GM12878 (cell line): ENCODE results near the gene ADAMTS6. TPM values are rescaled to one million over a fixed set of nuclear protein-coding genes. Genes with fewer than 3 reads are reported as not detected.

Experiments
- ATAC-seq: fragments of 200-7000 bp; cut with Tn5 transposase; 3 replicates; pipeline ENCODE4 v1.9.1; 2020; ENCODE audit warnings: mild to moderate bottlenecking, moderate library complexity
- BruUV-seq: library from RNA; stranded (reverse); fragments of 400-500 nt; replicated peaks from 2 replicates; lab custom pipeline; 2021; lab: Mats Ljungman, UMichigan
- CTCF ChIA-PET: fragments of 300-600 bp; sonication (Branson Sonifier 250); formaldehyde crosslinking; extraction: SDS; loops from one replicate; lab custom pipeline; 2021; ENCODE audit warnings: inconsistent platforms; lab: Yijun Ruan, JAX
- POLR2A ChIA-PET: fragments of 350-600 bp; formaldehyde crosslinking; extraction: SDS; loops from one replicate; lab custom pipeline; 2021; ENCODE audit warnings: inconsistent platforms; lab: Charles Lee
- RAD21 ChIA-PET: fragments of 300-600 bp; sonication (Branson Sonifier 250); formaldehyde crosslinking; loops from one replicate; lab custom pipeline; 2023; ENCODE audit warnings: antibody characterized with exemption; ENCODE audit not compliant: unreplicated experiment; lab: Charles Lee
- SMC1A ChIA-PET: fragments of 300-600 bp; sonication (Branson Sonifier 250); formaldehyde crosslinking; loops from one replicate; lab custom pipeline; 2023; ENCODE audit not compliant: unreplicated experiment, uncharacterized antibody; lab: Charles Lee
- DNase-seq: peaks from one replicate; pipeline ENCODE4 v3.0.0-alpha.2; 2011; ENCODE audit warnings: low read depth, low spot score
- FAIRE-seq: peaks from 3 replicates; lab custom pipeline; 2011; peaks lifted over from hg19 to GRCh38; lab: Jason Lieb, UNC
- H2AFZ ChIP-seq: 2 replicates; pipeline ENCODE4 v1.6.0; 2011; ENCODE audit warnings: low read depth, low read length, control low read depth; ENCODE audit not compliant: control insufficient read depth
- H3K27ac ChIP-seq: 2 replicates; pipeline ENCODE4 v1.5.1; 2011; ENCODE audit warnings: control low read depth; ENCODE audit not compliant: control insufficient read depth, insufficient read depth
- H3K27me3 ChIP-seq, 2 experiments: replicated peaks in 1 of 2; 2 replicates each; pipeline versions ENCODE4 v1.6.0 to v1.6.1; 2011; ENCODE audit warnings: low read length in 1 of 2; ENCODE audit not compliant: control insufficient read depth in 2 of 2, insufficient read depth in 2 of 2
- H3K36me3 ChIP-seq, 2 experiments: 2 replicates each; pipeline ENCODE4 v1.5.1; 2011; ENCODE audit warnings: low read length in 1 of 2; ENCODE audit not compliant: control insufficient read depth in 2 of 2, insufficient read depth in 2 of 2
- H3K4me1 ChIP-seq: 2 replicates; pipeline ENCODE4 v1.6.1; 2011; ENCODE audit warnings: mild to moderate bottlenecking, low read length, moderate library complexity, mixed read lengths; ENCODE audit not compliant: control insufficient read depth, insufficient read depth
- H3K4me2 ChIP-seq: 2 replicates; pipeline ENCODE4 v1.6.0; 2011; ENCODE audit warnings: control low read depth; ENCODE audit not compliant: control insufficient read depth, insufficient read depth
- H3K4me3 ChIP-seq: fragments of 200-600 bp; sonication (generic); 2 replicates; pipeline ENCODE4 v1.5.1; 2016
- H3K79me2 ChIP-seq: 2 replicates; pipeline ENCODE4 v1.6.0; 2011; ENCODE audit warnings: low read length; ENCODE audit not compliant: control insufficient read depth, insufficient read depth
- H3K9ac ChIP-seq: 2 replicates; pipeline ENCODE4 v1.8.0; 2011; ENCODE audit warnings: low read length, control low read depth, mixed read lengths; ENCODE audit not compliant: control insufficient read depth, insufficient read depth
- H3K9me3 ChIP-seq: replicated peaks from 3 replicates; pipeline ENCODE4 v1.5.1; 2011; ENCODE audit warnings: mild to moderate bottlenecking, low read length; ENCODE audit not compliant: control insufficient read depth, insufficient read depth
- H4K20me1 ChIP-seq: 2 replicates; pipeline ENCODE4 v1.6.0; 2011; ENCODE audit not compliant: control insufficient read depth, insufficient read depth
- ATF7 ChIP-seq: fragments of 450-650 bp; IDR thresholded peaks from 2 replicates; pipeline ENCODE4 v1.6.1; 2016; ENCODE audit warnings: low read depth, mild to moderate bottlenecking
- CREB1 ChIP-seq: IDR thresholded peaks from 2 replicates; pipeline ENCODE4 v1.6.1; 2012; ENCODE audit warnings: low read depth, mild to moderate bottlenecking, inconsistent platforms
- ETV6 ChIP-seq, 2 experiments: fragments of 450-650 bp in 1 of 2; IDR thresholded peaks in 1 of 2; conservative IDR thresholded peaks in 1 of 2; 2 replicates each; pipeline ENCODE4 v1.6.1; 2014; ENCODE audit warnings: antibody characterized with exemption in 1 of 2, borderline replicate concordance in 1 of 2, low read depth in 1 of 2, mild to moderate bottlenecking in 1 of 2, moderate library complexity in 1 of 2
- IKZF2 ChIP-seq, 2 experiments: fragments of 450-650 bp; IDR thresholded peaks; 2 replicates each; pipeline ENCODE4 v1.6.1; 2017; ENCODE audit warnings: mild to moderate bottlenecking in 2 of 2, moderate library complexity in 2 of 2
- POLR2AphosphoS5 ChIP-seq: IDR thresholded peaks from 2 replicates; pipeline ENCODE4 v1.6.1; 2011; ENCODE audit warnings: mild to moderate bottlenecking, low read length, inconsistent platforms
- RB1 ChIP-seq: fragments of 450-650 bp; formaldehyde crosslinking; IDR thresholded peaks from 2 replicates; pipeline ENCODE4 v1.6.1; 2017; ENCODE audit warnings: mild to moderate bottlenecking, borderline replicate concordance
- SMARCA5 ChIP-seq: fragments of 450-650 bp; IDR thresholded peaks from 2 replicates; pipeline ENCODE4 v1.6.1; 2017; ENCODE audit warnings: mild to moderate bottlenecking
- SUZ12 ChIP-seq: fragments of 200-600 bp; sonication (generic); IDR thresholded peaks from one replicate; pipeline ENCODE4 v1.6.1; 2018; ENCODE audit warnings: antibody characterized with exemption, mild to moderate bottlenecking; ENCODE audit not compliant: unreplicated experiment
- ZBED1 ChIP-seq: IDR thresholded peaks from 2 replicates; pipeline ENCODE4 v1.6.1; 2016; ENCODE audit warnings: borderline replicate concordance
- ZNF274 ChIP-seq: IDR thresholded peaks from one replicate; pipeline ENCODE4 v1.8.0; 2011; ENCODE audit not compliant: insufficient read length, insufficient read depth
- WGBS: methylation state at CpG from one replicate; pipeline ENCODE4 v1.1.6; 2016; ENCODE audit warnings: low lambda C conversion rate; ENCODE audit not compliant: insufficient replicate concordance, insufficient coverage; ENCODE audit errors: missing lambda C conversion rate; 5-methylcytosine and 5-hydroxymethylcytosine counted together
- in situ Hi-C: fragments of 300-500 bp; cut with MboI; formaldehyde crosslinking; loops from 9 replicates; pipeline ENCODE4 v1.14.3; 2018; ENCODE audit warnings: mixed read lengths
- intact Hi-C: fragments of 100-400 bp; cut with micrococcal nuclease; formaldehyde crosslinking; loops from one replicate; pipeline ENCODE4 v1.14.2; 2022; ENCODE audit not compliant: unreplicated experiment
- polyA plus RNA-seq, 11 experiments: library from polyadenylated mRNA; depleted of rRNA in 4 of 11; unstranded in 6 of 11; stranded (reverse) in 5 of 11; fragments of >200 nt; fragmentation: Nextera tagmentation in 4 of 11; fragmentation: Illumina TruSeq in 1 of 11; extraction: Ambion mirVana in 4 of 11; extraction: Trizol in 1 of 11; gene quantifications; 1 replicate in 1 of 11; 2 replicates in 10 of 11; pipeline versions ENCODE4 v1.2.1 to v1.2.3, GENCODE V29; 2011 to 2016; ENCODE audit warnings: inconsistent platforms in 2 of 11, missing spikeins in 2 of 11, low read depth in 1 of 11
- total RNA-seq, 4 experiments: library from RNA; depleted of rRNA in 3 of 4; stranded (reverse); fragments of >200 nt in 3 of 4; fragmentation: Illumina TruSeq in 1 of 4; extraction: Trizol in 1 of 4; gene quantifications; 2 replicates each; pipeline versions ENCODE4 v1.2.1 to v1.2.3, GENCODE V29; 2013 to 2021
- TF ChIP-seq, protein P1 (sequence below): fragments of 450-650 bp; conservative IDR thresholded peaks from 2 replicates; pipeline ENCODE4 v1.6.1; 2017; ENCODE audit warnings: mild to moderate bottlenecking, moderate library complexity
- TF ChIP-seq, protein P2 (sequence below): IDR thresholded peaks from 2 replicates; pipeline ENCODE4 v1.6.1; 2012; ENCODE audit warnings: low read depth, low read length, improper control_type of control experiment

The ADAMTS6 gene
- total and polyA plus RNA-seq, 10 of the 15 experiments (the other 5 are each of a cell fraction or from before 2014, with no cell fraction given): 1.1 to 12.3 (median 6.5) TPM

GRCh38 chr5:65185468-65185867, 296.3 kb downstream of the ADAMTS6 start:
- WGBS: 47% methylated on average over 1 of the region's 1 CpG
- POLR2A ChIA-PET: interaction anchor here (1.6 kb wide), 1 partner anchor 8 kb away, joined by 3 read pairs; no protein-coding TSS in a partner anchor

GRCh38 chr5:65184780-65185179, 296.9 kb downstream of the ADAMTS6 start:
- POLR2A ChIA-PET: interaction anchor here (1.6 kb wide), 1 partner anchor 8 kb away, joined by 3 read pairs; no protein-coding TSS in a partner anchor
- Histone ChIP-seq H3K27ac (no peak overlapping the region), H3K9me3 (no peaks in the 10 kb centered on the region; the same call in 2 of the 3 replicates), H3K36me3 (no peaks in the 10 kb centered on the region), H3K79me2 (no peaks in the 10 kb centered on the region), H3K4me3 (no peak overlapping the region), H2AFZ (no peak overlapping the region), H3K9ac (no peak overlapping the region), H3K27me3 (no peaks in the 10 kb centered on the region), H3K4me1 (no peaks in the 10 kb centered on the region), H4K20me1 (no peaks in the 10 kb centered on the region), H3K4me2 (no peak overlapping the region)
- TF ChIP-seq RB1 (no peak), SUZ12 (no peak), IKZF2 (IDR thresholded peaks at IDR 0.05) (no peak), POLR2AphosphoS5 (no peak), CREB1 (no peak)
- TF ChIP-seq, protein P1, sequence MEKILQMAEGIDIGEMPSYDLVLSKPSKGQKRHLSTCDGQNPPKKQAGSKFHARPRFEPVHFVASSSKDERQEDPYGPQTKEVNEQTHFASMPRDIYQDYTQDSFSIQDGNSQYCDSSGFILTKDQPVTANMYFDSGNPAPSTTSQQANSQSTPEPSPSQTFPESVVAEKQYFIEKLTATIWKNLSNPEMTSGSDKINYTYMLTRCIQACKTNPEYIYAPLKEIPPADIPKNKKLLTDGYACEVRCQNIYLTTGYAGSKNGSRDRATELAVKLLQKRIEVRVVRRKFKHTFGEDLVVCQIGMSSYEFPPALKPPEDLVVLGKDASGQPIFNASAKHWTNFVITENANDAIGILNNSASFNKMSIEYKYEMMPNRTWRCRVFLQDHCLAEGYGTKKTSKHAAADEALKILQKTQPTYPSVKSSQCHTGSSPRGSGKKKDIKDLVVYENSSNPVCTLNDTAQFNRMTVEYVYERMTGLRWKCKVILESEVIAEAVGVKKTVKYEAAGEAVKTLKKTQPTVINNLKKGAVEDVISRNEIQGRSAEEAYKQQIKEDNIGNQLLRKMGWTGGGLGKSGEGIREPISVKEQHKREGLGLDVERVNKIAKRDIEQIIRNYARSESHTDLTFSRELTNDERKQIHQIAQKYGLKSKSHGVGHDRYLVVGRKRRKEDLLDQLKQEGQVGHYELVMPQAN: no peak
- TF ChIP-seq, protein P2, sequence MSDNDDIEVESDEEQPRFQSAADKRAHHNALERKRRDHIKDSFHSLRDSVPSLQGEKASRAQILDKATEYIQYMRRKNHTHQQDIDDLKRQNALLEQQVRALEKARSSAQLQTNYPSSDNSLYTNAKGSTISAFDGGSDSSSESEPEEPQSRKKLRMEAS: no peak
- FAIRE-seq (no peak), DNase-seq (no peak), ATAC-seq (no peak)
- WGBS: 69% methylated on average over 5 of the region's 5 CpGs
- RAD21 ChIA-PET: interaction anchor here (0.7 kb wide), 1 partner anchor 170 kb away, joined by 3 read pairs; no protein-coding TSS in a partner anchor
- SMC1A ChIA-PET: interaction anchor here (0.8 to 1.9 kb wide), 5 partner anchors 20 to 374 kb away, joined by 3 to 6 read pairs (median 3); no protein-coding TSS in a partner anchor
- CTCF ChIA-PET: interaction anchor here (0.8 to 2.2 kb wide), 2 partner anchors 10 to 373 kb away, joined by 3 to 4 read pairs; no protein-coding TSS in a partner anchor
- in situ Hi-C loops: no loop called here
- intact Hi-C loops: no loop called here
- no TSS peak for BruUV-seq

More at GRCh38 chr5:65185468-65185867, 296.3 kb downstream of the ADAMTS6 start:
- BruUV-seq: no TSS peak
- Histone ChIP-seq H3K4me3 (no peak overlapping the region), H3K9ac (no peak overlapping the region), H3K79me2 (no peaks in the 10 kb centered on the region), H3K9me3 (no peaks in the 10 kb centered on the region; the same call in 2 of the 3 replicates), H3K36me3 (no peaks in the 10 kb centered on the region), H3K4me1 (peaks cover 2% of the 10 kb centered on the region), H2AFZ (no peak overlapping the region), H4K20me1 (no peaks in the 10 kb centered on the region), H3K4me2 (no peak overlapping the region), H3K27ac (no peak overlapping the region), H3K27me3 (no peaks in the 10 kb centered on the region)
- CTCF ChIA-PET: interaction anchor here (0.9 to 2.2 kb wide), 3 partner anchors 9 to 375 kb away, joined by 3 to 5 read pairs (median 4); no protein-coding TSS in a partner anchor
- intact Hi-C loops (no loop called here), in situ Hi-C loops (no loop called here)
- TF ChIP-seq ATF7: no peak
- TF ChIP-seq ETV6 (conservative IDR thresholded peaks at IDR 0.05 in 1 of 2, IDR thresholded peaks at IDR 0.05 in 1 of 2; ENCODE audit: borderline replicate concordance in 1 of 2, low read depth in 1 of 2): no peak
- TF ChIP-seq ZNF274: no peak
- TF ChIP-seq ZBED1: no peak
- TF ChIP-seq SMARCA5: no peak
- DNase-seq (no peak), ATAC-seq (no peak), FAIRE-seq (no peak)
- RAD21 ChIA-PET: no interaction called here
- SMC1A ChIA-PET: interaction anchor here (0.8 to 1.9 kb wide), 7 partner anchors 20 to 375 kb away, joined by 3 to 6 read pairs (median 3); no protein-coding TSS in a partner anchor
